Keratinocyte (primary cell): ENCODE data around the gene SLC44A1.

ENCODE experiments used
- EZH2 ChIP-seq: IDR thresholded peaks from one replicate; pipeline ENCODE4 v1.6.1; 2012; ENCODE audit warnings: inconsistent platforms, mild to moderate bottlenecking, low read length, moderate library complexity
- TF ChIP-seq, protein P1 (sequence below), 3 experiments: IDR thresholded peaks in 1 of 3; conservative IDR thresholded peaks in 1 of 3; optimal IDR thresholded peaks in 1 of 3; 2 replicates in 2 of 3; 3 replicates in 1 of 3; pipeline versions ENCODE3 to v1.5.1; 2011; ENCODE audit warnings: low read length in 3 of 3, mild to moderate bottlenecking in 3 of 3, moderate library complexity in 2 of 3, control low read depth in 1 of 3, inconsistent platforms in 1 of 3; ENCODE audit not compliant: insufficient read depth in 2 of 3; ENCODE audit errors: extremely low read depth in 1 of 3

GRCh38 chr9:105205787-105206495, 38.5 kb upstream of the SLC44A1 start:
- no peak for TF ChIP-seq EZH2
- TF ChIP-seq, protein P1, sequence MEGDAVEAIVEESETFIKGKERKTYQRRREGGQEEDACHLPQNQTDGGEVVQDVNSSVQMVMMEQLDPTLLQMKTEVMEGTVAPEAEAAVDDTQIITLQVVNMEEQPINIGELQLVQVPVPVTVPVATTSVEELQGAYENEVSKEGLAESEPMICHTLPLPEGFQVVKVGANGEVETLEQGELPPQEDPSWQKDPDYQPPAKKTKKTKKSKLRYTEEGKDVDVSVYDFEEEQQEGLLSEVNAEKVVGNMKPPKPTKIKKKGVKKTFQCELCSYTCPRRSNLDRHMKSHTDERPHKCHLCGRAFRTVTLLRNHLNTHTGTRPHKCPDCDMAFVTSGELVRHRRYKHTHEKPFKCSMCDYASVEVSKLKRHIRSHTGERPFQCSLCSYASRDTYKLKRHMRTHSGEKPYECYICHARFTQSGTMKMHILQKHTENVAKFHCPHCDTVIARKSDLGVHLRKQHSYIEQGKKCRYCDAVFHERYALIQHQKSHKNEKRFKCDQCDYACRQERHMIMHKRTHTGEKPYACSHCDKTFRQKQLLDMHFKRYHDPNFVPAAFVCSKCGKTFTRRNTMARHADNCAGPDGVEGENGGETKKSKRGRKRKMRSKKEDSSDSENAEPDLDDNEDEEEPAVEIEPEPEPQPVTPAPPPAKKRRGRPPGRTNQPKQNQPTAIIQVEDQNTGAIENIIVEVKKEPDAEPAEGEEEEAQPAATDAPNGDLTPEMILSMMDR (optimal IDR thresholded peaks at IDR 0.05 in 1 of 3, IDR thresholded peaks at IDR 0.05 in 1 of 3, conservative IDR thresholded peaks at IDR 0.05 in 1 of 3; ENCODE audit: extremely low read depth in 1 of 3, insufficient read depth in 2 of 3, low read length in 3 of 3), result no peak
